Endothelial cell of umbilical vein (primary cell): ENCODE measurements around the gene PSKH1. TPM values are rescaled to one million over a fixed set of nuclear protein-coding genes. Genes with fewer than 3 reads are reported as not detected.

ENCODE experiments used
- BruUV-seq: library from RNA; stranded (reverse); fragments of 400-500 nt; replicated peaks from 2 replicates; lab custom pipeline; 2021; lab: Mats Ljungman, UMichigan
- CTCF ChIA-PET: fragments of 300-600, 350-600 bp; sonication (Branson Sonifier 250); formaldehyde crosslinking; loops from one replicate; lab custom pipeline; 2021; ENCODE audit warnings: antibody characterized with exemption, inconsistent platforms; lab: Charles Lee
- POLR2A ChIA-PET: fragments of 300-600, 350-600 bp; sonication (Branson Sonifier 250); formaldehyde crosslinking; loops from one replicate; lab custom pipeline; 2021; ENCODE audit warnings: antibody characterized with exemption, inconsistent platforms; lab: Charles Lee
- DNase-seq: peaks from one replicate; pipeline ENCODE4 v3.0.0-alpha.2; 2011; ENCODE audit warnings: low read depth, low spot score
- FAIRE-seq: peaks from 2 replicates; lab custom pipeline; 2011; peaks lifted over from hg19 to GRCh38; lab: Jason Lieb, UNC
- H2AFZ ChIP-seq: 2 replicates; pipeline ENCODE4 v1.6.0; 2012; ENCODE audit warnings: low read depth, low read length, control low read depth, inconsistent platforms
- H3K27ac ChIP-seq: 2 replicates; pipeline ENCODE4 v1.5.1; 2011; ENCODE audit warnings: low read depth, mild to moderate bottlenecking, control low read depth, low read length, moderate library complexity; ENCODE audit not compliant: insufficient read depth
- H3K27me3 ChIP-seq, 2 experiments: 2 replicates each; pipeline versions ENCODE4 v1.6.0 to v1.6.1; 2011; ENCODE audit warnings: low read length in 2 of 2, mixed read lengths in 1 of 2; ENCODE audit not compliant: control insufficient read depth in 2 of 2, insufficient read depth in 2 of 2
- H3K36me3 ChIP-seq, 2 experiments: 2 replicates in 1 of 2; 3 replicates in 1 of 2; pipeline ENCODE4 v1.5.1; 2011; ENCODE audit warnings: low read length in 2 of 2, mild to moderate bottlenecking in 1 of 2, moderate library complexity in 1 of 2; ENCODE audit not compliant: control insufficient read depth in 2 of 2, insufficient read depth in 2 of 2; ENCODE audit errors: extremely low read depth in 1 of 2
- H3K4me1 ChIP-seq: 3 replicates; pipeline ENCODE4 v1.5.1; 2011; ENCODE audit warnings: mild to moderate bottlenecking, low read length; ENCODE audit not compliant: control insufficient read depth, insufficient read depth; ENCODE audit errors: extremely low read depth
- H3K4me2 ChIP-seq: 2 replicates; pipeline ENCODE4 v1.6.1; 2011; ENCODE audit warnings: low read length, control low read depth, mixed read lengths; ENCODE audit not compliant: insufficient read depth
- H3K4me3 ChIP-seq, 3 experiments: fragments of 200-600 bp in 1 of 3; sonication (generic), shearing (Covaris generic) in 1 of 3; replicated peaks in 1 of 3; 2 replicates each; pipeline ENCODE4 v1.5.1; 2011 to 2016; ENCODE audit warnings: control low read depth in 3 of 3, low read length in 3 of 3, mild to moderate bottlenecking in 2 of 3, inconsistent platforms in 1 of 3, low read depth in 1 of 3, moderate library complexity in 1 of 3; ENCODE audit not compliant: insufficient read depth in 1 of 3
- H3K79me2 ChIP-seq: 2 replicates; pipeline ENCODE4 v1.6.0; 2012; ENCODE audit warnings: low read length, inconsistent platforms; ENCODE audit not compliant: control insufficient read depth, insufficient read depth
- H3K9ac ChIP-seq: replicated peaks from 2 replicates; pipeline ENCODE3; 2011; ENCODE audit warnings: low read length, control low read depth; ENCODE audit not compliant: insufficient read depth; ENCODE audit errors: extremely low read depth
- H3K9me1 ChIP-seq: replicated peaks from 3 replicates; pipeline ENCODE4 v1.6.0; 2011; ENCODE audit warnings: mild to moderate bottlenecking, low read length; ENCODE audit not compliant: control insufficient read depth, insufficient read depth; ENCODE audit errors: extremely low read depth
- H3K9me3 ChIP-seq: replicated peaks from 2 replicates; pipeline ENCODE4 v1.5.1; 2012; ENCODE audit warnings: low read length, inconsistent platforms; ENCODE audit not compliant: control insufficient read depth, insufficient read depth
- H4K20me1 ChIP-seq: replicated peaks from 2 replicates; pipeline ENCODE3; 2011; ENCODE audit warnings: mild to moderate bottlenecking, low read length; ENCODE audit not compliant: control insufficient read depth, insufficient read depth; ENCODE audit errors: extremely low read depth
- CTCF ChIP-seq, 2 donors: IDR thresholded peaks; 1 replicate in 1 of 2; 2 replicates in 1 of 2; pipeline ENCODE4 v1.5.1; 2011; ENCODE audit warnings: low read length in 2 of 2, mild to moderate bottlenecking in 2 of 2, moderate library complexity in 2 of 2, control low read depth in 1 of 2, inconsistent platforms in 1 of 2, low read depth in 1 of 2; ENCODE audit not compliant: insufficient read depth in 1 of 2; ENCODE audit errors: extremely low read depth in 1 of 2
- EZH2 ChIP-seq: IDR thresholded peaks from 2 replicates; pipeline ENCODE4 v1.6.1; 2012; ENCODE audit warnings: borderline replicate concordance, low read depth, mild to moderate bottlenecking, moderate library complexity, low read length, inconsistent platforms; ENCODE audit not compliant: severe bottlenecking
- FOS ChIP-seq: IDR thresholded peaks from 2 replicates; pipeline ENCODE4 v1.6.1; 2011; ENCODE audit warnings: mild to moderate bottlenecking, low read length, moderate library complexity, borderline replicate concordance; ENCODE audit not compliant: insufficient read depth
- GATA2 ChIP-seq: IDR thresholded peaks from 2 replicates; pipeline ENCODE4 v1.7.0; 2011; ENCODE audit warnings: low read depth, mild to moderate bottlenecking, moderate library complexity, mixed read lengths, low read length; ENCODE audit not compliant: insufficient read length, insufficient read depth
- JUN ChIP-seq: IDR thresholded peaks from 2 replicates; pipeline ENCODE4 v1.6.1; 2011; ENCODE audit warnings: borderline replicate concordance, low read depth; ENCODE audit not compliant: insufficient read length, insufficient read depth
- MYC ChIP-seq: IDR thresholded peaks from one replicate; pipeline ENCODE4 v1.6.1; 2011; ENCODE audit warnings: mild to moderate bottlenecking, low read depth, low read length
- POLR2A ChIP-seq: IDR thresholded peaks from 2 replicates; pipeline ENCODE4 v1.6.1; 2012; ENCODE audit warnings: low read depth, mild to moderate bottlenecking, control low read depth, low read length
- POLR2AphosphoS5 ChIP-seq: IDR thresholded peaks from 2 replicates; pipeline ENCODE4 v1.6.1; 2012; ENCODE audit warnings: low read depth, mild to moderate bottlenecking, control low read depth, low read length, moderate library complexity; ENCODE audit not compliant: insufficient read depth
- dilution Hi-C: fragments of 300-500 bp; cut with MboI; formaldehyde crosslinking; loops from one replicate; pipeline ENCODE4 v1.15.0; 2019; ENCODE audit warnings: low sequenced_read_pairs; ENCODE audit not compliant: extremely low pct_ligation_motif_present
- intact Hi-C: fragments of 100-400 bp; cut with micrococcal nuclease; formaldehyde crosslinking; loops from one replicate; pipeline ENCODE4 v1.10.0; 2022
- polyA plus RNA-seq, 4 experiments: library from polyadenylated mRNA; depleted of rRNA in 3 of 4; stranded (reverse) in 3 of 4; unstranded in 1 of 4; fragments of >200 nt; gene quantifications; 2 replicates each; pipeline versions ENCODE4 v1.2.1 to v1.2.3, GENCODE V29; 2011 to 2012; ENCODE audit warnings: missing spikeins in 1 of 4
- total RNA-seq: library from RNA; stranded (reverse); gene quantifications from 2 replicates; pipeline ENCODE4 v1.2.3, GENCODE V29; 2021
- TF ChIP-seq, protein P1 (sequence below): IDR thresholded peaks from 2 replicates; pipeline ENCODE4 v1.6.1; 2011; ENCODE audit not compliant: insufficient read depth, insufficient read length

The PSKH1 gene
- total and polyA plus RNA-seq, 2 donors (not counting 3 experiments of a cell fraction or from before 2014, with no cell fraction given): 25.9 to 42.6 TPM

- BruUV-seq: no TSS peak
- Histone ChIP-seq H3K4me3 (no peak overlapping the region), H3K27ac (no peak overlapping the region), H3K9ac (no peak overlapping the region), H3K27me3 (no peaks in the 10 kb centered on the region), H3K4me2 (no peak overlapping the region), H3K36me3 (peaks cover 19 to 73% of the 10 kb centered on the region in 2 experiments), H3K79me2 (peaks cover 32% of the 10 kb centered on the region), H3K9me1 (no peaks in the 10 kb centered on the region), H3K9me3 (no peaks in the 10 kb centered on the region), H4K20me1 (no peaks in the 10 kb centered on the region), H2AFZ (no peak overlapping the region), H3K4me1 (peaks cover 11% of the 10 kb centered on the region)
- intact Hi-C loops: no loop called here
- TF ChIP-seq GATA2 (no peak), JUN (no peak), EZH2 (no peak), POLR2A (no peak), POLR2AphosphoS5 (no peak), MYC (no peak), FOS (no peak), CTCF (IDR thresholded peaks at IDR 0.05; ENCODE audit: extremely low read depth in 1 of 2, insufficient read depth in 1 of 2, low read depth in 1 of 2, low read length in 2 of 2) (no peak)
- TF ChIP-seq, protein P1, sequence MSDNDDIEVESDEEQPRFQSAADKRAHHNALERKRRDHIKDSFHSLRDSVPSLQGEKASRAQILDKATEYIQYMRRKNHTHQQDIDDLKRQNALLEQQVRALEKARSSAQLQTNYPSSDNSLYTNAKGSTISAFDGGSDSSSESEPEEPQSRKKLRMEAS: no peak
- CTCF ChIA-PET: no interaction called here
- FAIRE-seq: no peak
- no peak for DNase-seq
- dilution Hi-C loops: no loop called here
- POLR2A ChIA-PET: interaction anchor here (1.2 kb wide), 1 partner anchor 32 kb away, joined by 4 read pairs; the partner anchor contains the start of gene NUTF2
Observed at GRCh38 chr16:67878232-67878631, 14.8 kb upstream of the PSKH1 start.
